ENCODE measurements around the gene TIMP3.

DNA sequence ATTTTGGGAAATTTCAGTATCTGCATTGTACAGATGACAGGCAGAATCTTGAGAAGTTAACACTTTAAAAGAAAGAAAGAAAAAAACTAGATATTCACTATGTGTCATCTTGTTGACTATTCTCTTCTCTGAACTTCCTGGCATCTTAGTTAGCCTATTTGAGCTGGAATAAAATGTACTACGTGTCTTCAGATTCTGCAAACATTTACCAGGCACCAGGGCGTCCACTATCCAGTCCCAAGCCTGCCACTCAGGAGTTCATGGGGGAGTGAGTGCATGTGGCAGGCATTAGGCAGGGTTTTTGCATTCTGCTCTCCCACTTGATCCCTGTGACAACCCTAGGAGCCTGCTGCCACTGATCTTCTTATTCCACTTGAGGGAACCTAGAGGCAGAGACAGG lies 25.0 kb downstream of the TIMP3 start:
- TF ChIP-seq, protein P1, sequence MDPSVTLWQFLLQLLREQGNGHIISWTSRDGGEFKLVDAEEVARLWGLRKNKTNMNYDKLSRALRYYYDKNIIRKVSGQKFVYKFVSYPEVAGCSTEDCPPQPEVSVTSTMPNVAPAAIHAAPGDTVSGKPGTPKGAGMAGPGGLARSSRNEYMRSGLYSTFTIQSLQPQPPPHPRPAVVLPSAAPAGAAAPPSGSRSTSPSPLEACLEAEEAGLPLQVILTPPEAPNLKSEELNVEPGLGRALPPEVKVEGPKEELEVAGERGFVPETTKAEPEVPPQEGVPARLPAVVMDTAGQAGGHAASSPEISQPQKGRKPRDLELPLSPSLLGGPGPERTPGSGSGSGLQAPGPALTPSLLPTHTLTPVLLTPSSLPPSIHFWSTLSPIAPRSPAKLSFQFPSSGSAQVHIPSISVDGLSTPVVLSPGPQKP (IDR thresholded peaks at IDR 0.05; ENCODE audit: borderline replicate concordance, low read depth, low read length): no peak
- TF ChIP-seq MXI1 (IDR thresholded peaks at IDR 0.05; ENCODE audit: borderline replicate concordance, low read depth, low read length): no peak

All from IMR-90 (cell line).